GM19193 (cell line): ENCODE measurements around the gene CTNNA1.

Source experiments
- POLR2A ChIP-seq: IDR thresholded peaks from 4 replicates; pipeline ENCODE4 v1.6.1; 2011; ENCODE audit not compliant: insufficient read depth, insufficient read length; ENCODE audit errors: extremely low read depth

The CTNNA1 gene

GRCh38 chr5:138824924-138825863, 72.0 kb downstream of the CTNNA1 start:
- no peak for TF ChIP-seq POLR2A

GRCh38 chr5:138828556-138828955, 75.3 kb downstream of the CTNNA1 start:
- TF ChIP-seq POLR2A, result no peak

GRCh38 chr5:138829341-138829740, 76.1 kb downstream of the CTNNA1 start:
- no peak for TF ChIP-seq POLR2A

- no peak for TF ChIP-seq POLR2A
These were observed 78.5 kb downstream of the CTNNA1 start for GRCh38 chr5:138831703-138832102.

GRCh38 chr5:138832218-138832617, 79.0 kb downstream of the CTNNA1 start:
- TF ChIP-seq POLR2A, result no peak

GRCh38 chr5:138833080-138833479, 79.9 kb downstream of the CTNNA1 start:
- TF ChIP-seq POLR2A, result no peak

- no peak for TF ChIP-seq POLR2A
These were observed 80.7 kb downstream of the CTNNA1 start for GRCh38 chr5:138833726-138834480.

- no peak for TF ChIP-seq POLR2A
These were observed 83.9 kb downstream of the CTNNA1 start for GRCh38 chr5:138837160-138837559.

GRCh38 chr5:138840103-138840502, 86.9 kb downstream of the CTNNA1 start:
- TF ChIP-seq POLR2A, result no peak

GRCh38 chr5:138841531-138841930, 88.3 kb downstream of the CTNNA1 start:
- TF ChIP-seq POLR2A, result no peak

- TF ChIP-seq POLR2A, result no peak
These were observed 90.3 kb downstream of the CTNNA1 start for GRCh38 chr5:138843316-138844124.

GRCh38 chr5:138844125-138844461, 90.9 kb downstream of the CTNNA1 start:
- no peak for TF ChIP-seq POLR2A

GRCh38 chr5:138844812-138845513, 91.7 kb downstream of the CTNNA1 start:
- TF ChIP-seq POLR2A, result no peak

GRCh38 chr5:138849439-138849838, 96.2 kb downstream of the CTNNA1 start:
- TF ChIP-seq POLR2A, result no peak
